ENCODE data around the gene ITPRIPL1. TPM values are rescaled to one million over a fixed set of nuclear protein-coding genes. Genes with fewer than 3 reads are reported as not detected.

Gene ITPRIPL1
- total and polyA plus RNA-seq, 9 donors = 0.11 to 1.2 (median 0.46) TPM

DNA sequence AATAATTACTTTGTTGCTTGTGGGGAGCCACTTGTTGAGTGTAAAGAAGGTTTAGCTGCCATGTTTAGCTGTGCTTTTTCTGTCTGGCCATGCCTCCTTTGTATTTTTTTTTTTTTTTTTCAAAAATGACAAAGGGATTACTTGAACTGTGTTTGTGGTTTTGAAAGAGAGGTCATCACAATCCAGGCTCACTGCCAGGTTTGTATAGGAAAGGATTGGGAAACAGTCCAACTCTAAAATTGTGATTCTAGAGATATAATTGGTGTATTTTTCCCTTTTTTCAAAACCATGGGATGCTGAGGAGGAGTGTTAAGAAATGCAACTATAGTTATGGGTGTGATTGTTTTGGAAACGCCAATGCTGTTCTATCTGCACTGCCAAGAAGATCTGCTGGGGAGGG is 4.3 kb downstream of the ITPRIPL1 start:
- intact Hi-C loops (cut with DNase I) = no loop called here
- no peaks in the 10 kb centered on the region for H3K36me3 ChIP-seq
- H3K4me3 ChIP-seq = no peak overlapping the region
- no peaks in the 10 kb centered on the region for H3K9me3 ChIP-seq
- no peak overlapping the region for H3K27ac ChIP-seq
- WGBS, 3 donors = 44 to 53% (median 49%) methylated on average over 1 of the region's 1 CpG
- peaks cover under 1% of the 10 kb centered on the region for H3K4me1 ChIP-seq (ENCODE audit: insufficient read depth)
- DNase-seq = no peak
- H3K27me3 ChIP-seq = no peaks in the 10 kb centered on the region
- TF ChIP-seq, protein P1, sequence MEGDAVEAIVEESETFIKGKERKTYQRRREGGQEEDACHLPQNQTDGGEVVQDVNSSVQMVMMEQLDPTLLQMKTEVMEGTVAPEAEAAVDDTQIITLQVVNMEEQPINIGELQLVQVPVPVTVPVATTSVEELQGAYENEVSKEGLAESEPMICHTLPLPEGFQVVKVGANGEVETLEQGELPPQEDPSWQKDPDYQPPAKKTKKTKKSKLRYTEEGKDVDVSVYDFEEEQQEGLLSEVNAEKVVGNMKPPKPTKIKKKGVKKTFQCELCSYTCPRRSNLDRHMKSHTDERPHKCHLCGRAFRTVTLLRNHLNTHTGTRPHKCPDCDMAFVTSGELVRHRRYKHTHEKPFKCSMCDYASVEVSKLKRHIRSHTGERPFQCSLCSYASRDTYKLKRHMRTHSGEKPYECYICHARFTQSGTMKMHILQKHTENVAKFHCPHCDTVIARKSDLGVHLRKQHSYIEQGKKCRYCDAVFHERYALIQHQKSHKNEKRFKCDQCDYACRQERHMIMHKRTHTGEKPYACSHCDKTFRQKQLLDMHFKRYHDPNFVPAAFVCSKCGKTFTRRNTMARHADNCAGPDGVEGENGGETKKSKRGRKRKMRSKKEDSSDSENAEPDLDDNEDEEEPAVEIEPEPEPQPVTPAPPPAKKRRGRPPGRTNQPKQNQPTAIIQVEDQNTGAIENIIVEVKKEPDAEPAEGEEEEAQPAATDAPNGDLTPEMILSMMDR (IDR thresholded peaks at IDR 0.05) = no peak
- TF ChIP-seq EP300 (IDR thresholded peaks at IDR 0.05) (no peak), POLR2A (IDR thresholded peaks at IDR 0.05) (no peak)

- Histone ChIP-seq H3K36me3 (no peaks in the 10 kb centered on the region), H3K4me1 (ENCODE audit: insufficient read depth) (peaks cover 3% of the 10 kb centered on the region), H3K27me3 (no peaks in the 10 kb centered on the region), H3K9me3 (no peaks in the 10 kb centered on the region), H3K4me3 (no peak overlapping the region), H3K27ac (no peak overlapping the region)
- TF ChIP-seq POLR2A (IDR thresholded peaks at IDR 0.05) (no peak), EP300 (IDR thresholded peaks at IDR 0.05) (no peak)
- TF ChIP-seq, protein P1 (IDR thresholded peaks at IDR 0.05) = no peak
- 91 to 100% (median 96%) methylated on average over 6 of the region's 6 CpGs for WGBS, 3 donors
- intact Hi-C loops (cut with DNase I) = no loop called here
- no peak for DNase-seq
Observed at GRCh38 chr2:96329874-96330273, 4.8 kb downstream of the ITPRIPL1 start.

GRCh38 chr2:96330407-96330806 is 5.3 kb downstream of the ITPRIPL1 start:
- Histone ChIP-seq H3K4me3 (no peak overlapping the region), H3K4me1 (ENCODE audit: insufficient read depth) (peaks cover 3% of the 10 kb centered on the region), H3K36me3 (no peaks in the 10 kb centered on the region), H3K27me3 (no peaks in the 10 kb centered on the region), H3K27ac (no peak overlapping the region), H3K9me3 (no peaks in the 10 kb centered on the region)
- no peak for DNase-seq
- TF ChIP-seq EP300 (IDR thresholded peaks at IDR 0.05) (no peak), POLR2A (IDR thresholded peaks at IDR 0.05) (no peak)
- TF ChIP-seq, protein P1 (IDR thresholded peaks at IDR 0.05) = no peak
- WGBS, 3 donors = 41 to 54% (median 47%) methylated on average over 1 of the region's 1 CpG
- intact Hi-C loops (cut with DNase I) = no loop called here

DNA sequence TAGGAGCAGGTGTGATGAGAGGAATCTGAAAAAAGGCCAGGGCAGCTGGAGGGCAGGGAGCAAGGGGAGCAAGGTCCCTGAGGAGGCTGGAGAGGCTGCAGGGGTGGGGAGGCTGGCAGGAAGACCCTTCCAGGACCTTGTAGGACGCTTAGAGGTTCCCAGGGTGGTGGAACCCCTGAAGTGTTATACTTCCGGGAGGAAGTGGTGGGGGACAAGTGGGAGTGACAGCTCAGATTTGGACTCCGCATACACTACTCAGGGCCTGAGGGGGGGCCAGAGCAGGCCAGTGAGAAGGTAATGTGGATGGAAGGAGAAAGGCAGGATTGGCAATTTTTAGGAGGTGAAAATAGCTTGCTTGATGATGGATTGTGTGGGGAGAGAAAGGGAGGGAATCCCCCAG is 8.6 kb downstream of the ITPRIPL1 start:
- H3K27me3 ChIP-seq = no peaks in the 10 kb centered on the region
- H3K4me1 ChIP-seq (ENCODE audit: insufficient read depth) = peaks cover 3% of the 10 kb centered on the region
- no peak overlapping the region for H3K4me3 ChIP-seq
- H3K36me3 ChIP-seq = no peaks in the 10 kb centered on the region
- no peak for DNase-seq
- TF ChIP-seq, protein P1 (IDR thresholded peaks at IDR 0.05) = no peak
- no peak for TF ChIP-seq POLR2A (IDR thresholded peaks at IDR 0.05)
- no peaks in the 10 kb centered on the region for H3K9me3 ChIP-seq
- intact Hi-C loops (cut with DNase I) = no loop called here
- 78 to 85% (median 84%) methylated on average over 3 of the region's 3 CpGs for WGBS, 3 donors
- no peak overlapping the region for H3K27ac ChIP-seq

All from ovary (tissue), 9 donors.